GM23338 (cell line): ENCODE measurements around the gene SLC9A9. TPM values are rescaled to one million over a fixed set of nuclear protein-coding genes. Genes with fewer than 3 reads are reported as not detected.

Experiments
- ATAC-seq: fragments of 200-7000 bp; cut with Tn5 transposase; 3 replicates; pipeline ENCODE4 v1.9.1; 2020
- DNase-seq: peaks from one replicate; pipeline ENCODE4 v3.0.0-alpha.2; 2015; ENCODE audit warnings: low spot score
- H2AFZ ChIP-seq: fragments of 200-600 bp; sonication (generic); 2 replicates; pipeline ENCODE4 v1.8.0; 2016; ENCODE audit warnings: antibody characterized with exemption, mild to moderate bottlenecking, moderate library complexity
- H3F3A ChIP-seq: fragments of 200-600 bp; sonication (generic); replicated peaks from 2 replicates; pipeline ENCODE4 v1.8.0; 2017; ENCODE audit warnings: antibody characterized with exemption, mixed run types, low read depth
- H3K27ac ChIP-seq: fragments of 200-600 bp; sonication (generic); 2 replicates; pipeline ENCODE4 v1.6.1; 2016; ENCODE audit warnings: low read depth
- H3K27me3 ChIP-seq: fragments of 200-600 bp; sonication (generic); 2 replicates; pipeline ENCODE4 v1.8.0; 2016; ENCODE audit warnings: mild to moderate bottlenecking, mixed run types, moderate library complexity; ENCODE audit not compliant: insufficient read depth
- H3K36me3 ChIP-seq: fragments of 200-600 bp; sonication (generic); 2 replicates; pipeline ENCODE4 v1.8.0; 2016; ENCODE audit warnings: mild to moderate bottlenecking; ENCODE audit not compliant: insufficient read depth
- H3K4me1 ChIP-seq: fragments of 200-600 bp; sonication (generic); 2 replicates; pipeline ENCODE4 v1.8.0; 2016; ENCODE audit warnings: mild to moderate bottlenecking, moderate library complexity; ENCODE audit not compliant: insufficient read depth
- H3K4me2 ChIP-seq: fragments of 200-600 bp; sonication (generic); 2 replicates; pipeline ENCODE4 v1.7.1; 2017; ENCODE audit warnings: mixed run types
- H3K4me3 ChIP-seq: fragments of 200-600 bp; sonication (generic); 2 replicates; pipeline ENCODE4 v1.6.1; 2016; ENCODE audit warnings: mixed run types
- H3K79me2 ChIP-seq: fragments of 200-600 bp; sonication (generic); replicated peaks from 2 replicates; pipeline ENCODE4 v1.8.0; 2017; ENCODE audit warnings: mild to moderate bottlenecking; ENCODE audit not compliant: insufficient read depth
- H3K9me2 ChIP-seq: fragments of 200-600 bp; sonication (generic); 2 replicates; pipeline ENCODE4 v1.8.0; 2017; ENCODE audit not compliant: insufficient read depth
- H4K20me1 ChIP-seq: fragments of 200-600 bp; sonication (generic); replicated peaks from 2 replicates; pipeline ENCODE4 v1.8.0; 2017; ENCODE audit warnings: mild to moderate bottlenecking; ENCODE audit not compliant: insufficient read depth
- H3K27ac Mint-ChIP-seq: 2 replicates; pipeline ENCODE4 v1.8.0; 2020; ENCODE audit warnings: inconsistent platforms, mild to moderate bottlenecking, moderate library complexity, mixed read lengths
- H3K27me3 Mint-ChIP-seq: 3 replicates; pipeline ENCODE4 v1.8.0; 2022; ENCODE audit warnings: low read depth, mild to moderate bottlenecking, moderate library complexity, mixed read lengths, inconsistent platforms; ENCODE audit not compliant: insufficient read depth, poor library complexity
- H3K36me3 Mint-ChIP-seq: 3 replicates; pipeline ENCODE4 v1.8.0; 2021; ENCODE audit warnings: low read depth, mild to moderate bottlenecking, inconsistent platforms, moderate library complexity, mixed read lengths
- H3K4me1 Mint-ChIP-seq: 3 replicates; pipeline ENCODE4 v1.8.0; 2020; ENCODE audit warnings: mild to moderate bottlenecking, inconsistent platforms, mixed read lengths
- H3K4me3 Mint-ChIP-seq: 3 replicates; pipeline ENCODE4 v1.8.0; 2021; ENCODE audit warnings: moderate library complexity, mild to moderate bottlenecking, inconsistent platforms, mixed read lengths
- H3K9me3 Mint-ChIP-seq: 3 replicates; pipeline ENCODE4 v1.8.0; 2020; ENCODE audit warnings: moderate library complexity, mild to moderate bottlenecking, inconsistent platforms, mixed read lengths
- CREB1 ChIP-seq: fragments of 250-450 bp; sonication (Bioruptor Pico); IDR thresholded peaks from 2 replicates; pipeline ENCODE4 v1.5.0; 2020; ENCODE audit warnings: low read depth, mild to moderate bottlenecking, moderate library complexity
- EZH2 ChIP-seq: fragments of 200-600 bp; sonication (generic); IDR thresholded peaks from one replicate; pipeline ENCODE4 v1.8.0; 2017; ENCODE audit warnings: antibody characterized with exemption, mild to moderate bottlenecking, low read depth; ENCODE audit not compliant: unreplicated experiment
- EZH2phosphoT487 ChIP-seq: fragments of 200-600 bp; sonication (generic); IDR thresholded peaks from one replicate; pipeline ENCODE4 v1.8.1; 2018; ENCODE audit warnings: antibody characterized with exemption; ENCODE audit not compliant: unreplicated experiment
- JUNB ChIP-seq: IDR thresholded peaks from one replicate; pipeline ENCODE4 v1.6.1; 2016; ENCODE audit warnings: antibody characterized with exemption; ENCODE audit not compliant: unreplicated experiment
- POLR2AphosphoS5 ChIP-seq: IDR thresholded peaks from 2 replicates; pipeline ENCODE4 v1.6.1; 2016; ENCODE audit warnings: antibody characterized with exemption, low read depth
- STAT1 ChIP-seq: IDR thresholded peaks from one replicate; pipeline ENCODE4 v1.6.1; 2016; ENCODE audit warnings: antibody characterized with exemption; ENCODE audit not compliant: unreplicated experiment
- ZNF114 ChIP-seq: fragments of 250-450 bp; sonication (Bioruptor Pico); IDR thresholded peaks from 2 replicates; pipeline ENCODE4 v1.5.0; 2020; ENCODE audit warnings: mild to moderate bottlenecking, moderate library complexity
- ZNF331 ChIP-seq: fragments of 250-450 bp; sonication (Bioruptor Pico); IDR thresholded peaks from 2 replicates; pipeline ENCODE4 v1.5.0; 2020; ENCODE audit warnings: low read depth, mild to moderate bottlenecking, moderate library complexity
- polyA plus RNA-seq: library from polyadenylated mRNA; unstranded; fragments of >200 nt; fragmentation: Nextera tagmentation; extraction: Ambion mirVana; gene quantifications from 2 replicates; pipeline ENCODE4 v1.2.1, GENCODE V29; 2016
- total RNA-seq: library from RNA; depleted of rRNA; stranded (reverse); fragments of >200 nt; shearing (Covaris generic); gene quantifications from 2 replicates; pipeline ENCODE4 v1.2.3, GENCODE V29; 2014
- TF ChIP-seq, protein P1 (sequence below): IDR thresholded peaks from 2 replicates; pipeline ENCODE4 v1.6.1; 2016; ENCODE audit warnings: antibody characterized with exemption
- TF ChIP-seq, protein P2 (sequence below): IDR thresholded peaks from one replicate; pipeline ENCODE4 v1.6.1; 2018; ENCODE audit warnings: antibody characterized with exemption; ENCODE audit not compliant: unreplicated experiment
- TF ChIP-seq, protein P3 (sequence below): fragments of 250-450 bp; sonication (Bioruptor Pico); IDR thresholded peaks from 2 replicates; pipeline ENCODE4 v1.5.0; 2020; ENCODE audit warnings: mild to moderate bottlenecking, moderate library complexity

Gene SLC9A9
- total and polyA plus RNA-seq, 2 experiments from 2014 or later: 1.3 to 1.6 TPM

DNA sequence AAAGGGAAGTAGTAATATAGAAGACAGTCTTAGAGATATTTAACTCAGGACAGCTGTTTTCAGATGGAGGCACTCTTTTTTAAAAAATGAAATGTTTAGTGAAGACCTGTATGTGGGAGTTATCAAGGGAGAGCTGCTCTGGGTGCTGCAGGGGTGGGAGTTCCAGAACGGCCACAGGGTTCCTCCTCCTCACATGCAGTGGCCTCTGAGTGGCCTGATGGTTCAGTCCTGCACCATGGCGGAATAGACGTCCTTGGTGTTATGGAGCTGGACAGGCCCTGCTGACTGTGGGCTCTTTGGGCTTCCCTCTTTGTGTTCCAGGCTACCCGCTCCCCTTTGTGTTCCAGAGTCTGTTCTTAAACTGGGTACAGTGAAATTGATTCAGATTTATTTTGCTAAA is 602.6 kb downstream of the SLC9A9 start:
- no peak for ATAC-seq
- Histone ChIP-seq H3K4me2 (no peak overlapping the region), H2AFZ (no peak overlapping the region), H3K27ac (no peak overlapping the region), H3K36me3 (no peaks in the 10 kb centered on the region), H3K79me2 (no peaks in the 10 kb centered on the region), H4K20me1 (no peaks in the 10 kb centered on the region), H3K9me2 (peaks cover 23% of the 10 kb centered on the region; the same call in 1 of the 2 replicates), H3K4me1 (no peaks in the 10 kb centered on the region), H3K4me3 (no peak overlapping the region), H3K27me3 (no peaks in the 10 kb centered on the region), H3F3A (no peaks in the 10 kb centered on the region)
- no peaks in the 10 kb centered on the region for H3K27me3 Mint-ChIP-seq
- no peaks in the 10 kb centered on the region for H3K9me3 Mint-ChIP-seq
- no peak overlapping the region for H3K27ac Mint-ChIP-seq
- no peaks in the 10 kb centered on the region for H3K36me3 Mint-ChIP-seq
- DNase-seq: no peak
- TF ChIP-seq CREB1 (CRISPR knock-in tag): no peak
- TF ChIP-seq EZH2phosphoT487: no peak
- TF ChIP-seq, protein P1, sequence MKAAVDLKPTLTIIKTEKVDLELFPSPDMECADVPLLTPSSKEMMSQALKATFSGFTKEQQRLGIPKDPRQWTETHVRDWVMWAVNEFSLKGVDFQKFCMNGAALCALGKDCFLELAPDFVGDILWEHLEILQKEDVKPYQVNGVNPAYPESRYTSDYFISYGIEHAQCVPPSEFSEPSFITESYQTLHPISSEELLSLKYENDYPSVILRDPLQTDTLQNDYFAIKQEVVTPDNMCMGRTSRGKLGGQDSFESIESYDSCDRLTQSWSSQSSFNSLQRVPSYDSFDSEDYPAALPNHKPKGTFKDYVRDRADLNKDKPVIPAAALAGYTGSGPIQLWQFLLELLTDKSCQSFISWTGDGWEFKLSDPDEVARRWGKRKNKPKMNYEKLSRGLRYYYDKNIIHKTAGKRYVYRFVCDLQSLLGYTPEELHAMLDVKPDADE: no peak
- TF ChIP-seq JUNB: no peak
- TF ChIP-seq STAT1: no peak
- TF ChIP-seq POLR2AphosphoS5: no peak
- TF ChIP-seq, protein P2, sequence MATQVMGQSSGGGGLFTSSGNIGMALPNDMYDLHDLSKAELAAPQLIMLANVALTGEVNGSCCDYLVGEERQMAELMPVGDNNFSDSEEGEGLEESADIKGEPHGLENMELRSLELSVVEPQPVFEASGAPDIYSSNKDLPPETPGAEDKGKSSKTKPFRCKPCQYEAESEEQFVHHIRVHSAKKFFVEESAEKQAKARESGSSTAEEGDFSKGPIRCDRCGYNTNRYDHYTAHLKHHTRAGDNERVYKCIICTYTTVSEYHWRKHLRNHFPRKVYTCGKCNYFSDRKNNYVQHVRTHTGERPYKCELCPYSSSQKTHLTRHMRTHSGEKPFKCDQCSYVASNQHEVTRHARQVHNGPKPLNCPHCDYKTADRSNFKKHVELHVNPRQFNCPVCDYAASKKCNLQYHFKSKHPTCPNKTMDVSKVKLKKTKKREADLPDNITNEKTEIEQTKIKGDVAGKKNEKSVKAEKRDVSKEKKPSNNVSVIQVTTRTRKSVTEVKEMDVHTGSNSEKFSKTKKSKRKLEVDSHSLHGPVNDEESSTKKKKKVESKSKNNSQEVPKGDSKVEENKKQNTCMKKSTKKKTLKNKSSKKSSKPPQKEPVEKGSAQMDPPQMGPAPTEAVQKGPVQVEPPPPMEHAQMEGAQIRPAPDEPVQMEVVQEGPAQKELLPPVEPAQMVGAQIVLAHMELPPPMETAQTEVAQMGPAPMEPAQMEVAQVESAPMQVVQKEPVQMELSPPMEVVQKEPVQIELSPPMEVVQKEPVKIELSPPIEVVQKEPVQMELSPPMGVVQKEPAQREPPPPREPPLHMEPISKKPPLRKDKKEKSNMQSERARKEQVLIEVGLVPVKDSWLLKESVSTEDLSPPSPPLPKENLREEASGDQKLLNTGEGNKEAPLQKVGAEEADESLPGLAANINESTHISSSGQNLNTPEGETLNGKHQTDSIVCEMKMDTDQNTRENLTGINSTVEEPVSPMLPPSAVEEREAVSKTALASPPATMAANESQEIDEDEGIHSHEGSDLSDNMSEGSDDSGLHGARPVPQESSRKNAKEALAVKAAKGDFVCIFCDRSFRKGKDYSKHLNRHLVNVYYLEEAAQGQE: no peak
- TF ChIP-seq ZNF331: no peak
- no peak for TF ChIP-seq EZH2
- TF ChIP-seq, protein P3, sequence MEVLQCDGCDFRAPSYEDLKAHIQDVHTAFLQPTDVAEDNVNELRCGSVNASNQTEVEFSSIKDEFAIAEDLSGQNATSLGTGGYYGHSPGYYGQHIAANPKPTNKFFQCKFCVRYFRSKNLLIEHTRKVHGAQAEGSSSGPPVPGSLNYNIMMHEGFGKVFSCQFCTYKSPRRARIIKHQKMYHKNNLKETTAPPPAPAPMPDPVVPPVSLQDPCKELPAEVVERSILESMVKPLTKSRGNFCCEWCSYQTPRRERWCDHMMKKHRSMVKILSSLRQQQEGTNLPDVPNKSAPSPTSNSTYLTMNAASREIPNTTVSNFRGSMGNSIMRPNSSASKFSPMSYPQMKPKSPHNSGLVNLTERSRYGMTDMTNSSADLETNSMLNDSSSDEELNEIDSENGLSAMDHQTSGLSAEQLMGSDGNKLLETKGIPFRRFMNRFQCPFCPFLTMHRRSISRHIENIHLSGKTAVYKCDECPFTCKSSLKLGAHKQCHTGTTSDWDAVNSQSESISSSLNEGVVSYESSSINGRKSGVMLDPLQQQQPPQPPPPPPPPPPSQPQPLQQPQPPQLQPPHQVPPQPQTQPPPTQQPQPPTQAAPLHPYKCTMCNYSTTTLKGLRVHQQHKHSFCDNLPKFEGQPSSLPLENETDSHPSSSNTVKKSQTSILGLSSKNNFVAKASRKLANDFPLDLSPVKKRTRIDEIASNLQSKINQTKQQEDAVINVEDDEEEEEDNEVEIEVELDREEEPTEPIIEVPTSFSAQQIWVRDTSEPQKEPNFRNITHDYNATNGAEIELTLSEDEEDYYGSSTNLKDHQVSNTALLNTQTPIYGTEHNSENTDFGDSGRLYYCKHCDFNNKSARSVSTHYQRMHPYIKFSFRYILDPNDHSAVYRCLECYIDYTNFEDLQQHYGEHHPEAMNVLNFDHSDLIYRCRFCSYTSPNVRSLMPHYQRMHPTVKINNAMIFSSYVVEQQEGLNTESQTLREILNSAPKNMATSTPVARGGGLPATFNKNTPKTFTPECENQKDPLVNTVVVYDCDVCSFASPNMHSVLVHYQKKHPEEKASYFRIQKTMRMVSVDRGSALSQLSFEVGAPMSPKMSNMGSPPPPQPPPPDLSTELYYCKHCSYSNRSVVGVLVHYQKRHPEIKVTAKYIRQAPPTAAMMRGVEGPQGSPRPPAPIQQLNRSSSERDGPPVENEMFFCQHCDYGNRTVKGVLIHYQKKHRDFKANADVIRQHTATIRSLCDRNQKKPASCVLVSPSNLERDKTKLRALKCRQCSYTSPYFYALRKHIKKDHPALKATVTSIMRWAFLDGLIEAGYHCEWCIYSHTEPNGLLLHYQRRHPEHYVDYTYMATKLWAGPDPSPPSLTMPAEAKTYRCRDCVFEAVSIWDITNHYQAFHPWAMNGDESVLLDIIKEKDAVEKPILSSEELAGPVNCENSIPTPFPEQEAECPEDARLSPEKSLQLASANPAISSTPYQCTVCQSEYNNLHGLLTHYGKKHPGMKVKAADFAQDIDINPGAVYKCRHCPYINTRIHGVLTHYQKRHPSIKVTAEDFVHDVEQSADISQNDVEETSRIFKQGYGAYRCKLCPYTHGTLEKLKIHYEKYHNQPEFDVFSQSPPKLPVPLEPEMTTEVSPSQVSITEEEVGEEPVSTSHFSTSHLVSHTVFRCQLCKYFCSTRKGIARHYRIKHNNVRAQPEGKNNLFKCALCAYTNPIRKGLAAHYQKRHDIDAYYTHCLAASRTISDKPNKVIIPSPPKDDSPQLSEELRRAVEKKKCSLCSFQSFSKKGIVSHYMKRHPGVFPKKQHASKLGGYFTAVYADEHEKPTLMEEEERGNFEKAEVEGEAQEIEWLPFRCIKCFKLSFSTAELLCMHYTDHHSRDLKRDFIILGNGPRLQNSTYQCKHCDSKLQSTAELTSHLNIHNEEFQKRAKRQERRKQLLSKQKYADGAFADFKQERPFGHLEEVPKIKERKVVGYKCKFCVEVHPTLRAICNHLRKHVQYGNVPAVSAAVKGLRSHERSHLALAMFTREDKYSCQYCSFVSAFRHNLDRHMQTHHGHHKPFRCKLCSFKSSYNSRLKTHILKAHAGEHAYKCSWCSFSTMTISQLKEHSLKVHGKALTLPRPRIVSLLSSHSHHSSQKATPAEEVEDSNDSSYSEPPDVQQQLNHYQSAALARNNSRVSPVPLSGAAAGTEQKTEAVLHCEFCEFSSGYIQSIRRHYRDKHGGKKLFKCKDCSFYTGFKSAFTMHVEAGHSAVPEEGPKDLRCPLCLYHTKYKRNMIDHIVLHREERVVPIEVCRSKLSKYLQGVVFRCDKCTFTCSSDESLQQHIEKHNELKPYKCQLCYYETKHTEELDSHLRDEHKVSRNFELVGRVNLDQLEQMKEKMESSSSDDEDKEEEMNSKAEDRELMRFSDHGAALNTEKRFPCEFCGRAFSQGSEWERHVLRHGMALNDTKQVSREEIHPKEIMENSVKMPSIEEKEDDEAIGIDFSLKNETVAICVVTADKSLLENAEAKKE: no peak
- TF ChIP-seq ZNF114 (CRISPR knock-in tag): no peak
- H3K4me1 Mint-ChIP-seq: peaks cover 6% of the 10 kb centered on the region; the same call in 2 of the 3 replicates
- H3K4me3 Mint-ChIP-seq: no peak overlapping the region
